GM20000 (cell line): ENCODE data around the gene KLHDC7B.

Source experiments
- DNase-seq: peaks from one replicate; pipeline ENCODE4 v3.0.0; 2012; ENCODE audit warnings: low spot score
- TF ChIP-seq, protein P1 (sequence below): IDR thresholded peaks from 2 replicates; pipeline ENCODE4 v1.5.1; 2012; ENCODE audit warnings: mild to moderate bottlenecking, control low read depth; ENCODE audit errors: extremely low read depth, missing control alignments

The KLHDC7B gene

DNA sequence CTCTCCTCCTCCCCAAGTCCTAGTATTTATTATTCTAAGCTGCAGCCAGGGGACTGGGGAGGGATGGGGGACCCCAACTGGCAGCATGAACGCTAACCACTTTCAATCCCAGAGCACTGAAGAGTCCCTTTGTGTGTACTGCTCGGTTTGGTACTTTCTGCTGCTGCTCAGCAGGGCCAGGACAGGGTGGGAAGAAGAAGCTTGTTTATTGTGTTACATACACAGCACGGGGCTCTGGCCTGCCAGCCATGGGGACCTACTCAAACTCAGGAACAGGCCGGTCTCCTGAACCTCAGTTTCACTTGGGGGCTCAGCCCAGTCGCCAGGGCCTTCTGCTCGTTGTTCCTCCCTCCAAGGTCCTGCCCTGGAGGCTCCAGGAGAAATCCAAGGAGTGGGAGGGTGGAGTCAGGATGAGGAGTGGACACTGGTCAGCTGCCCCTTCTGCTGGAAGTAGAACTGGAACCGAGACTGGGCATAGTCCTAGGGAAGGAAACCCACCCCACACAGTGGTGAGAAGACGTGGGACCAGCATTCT is 33.1 kb downstream of the KLHDC7B start:
- peak; percentile 21 for DNase-seq
- TF ChIP-seq, protein P1, sequence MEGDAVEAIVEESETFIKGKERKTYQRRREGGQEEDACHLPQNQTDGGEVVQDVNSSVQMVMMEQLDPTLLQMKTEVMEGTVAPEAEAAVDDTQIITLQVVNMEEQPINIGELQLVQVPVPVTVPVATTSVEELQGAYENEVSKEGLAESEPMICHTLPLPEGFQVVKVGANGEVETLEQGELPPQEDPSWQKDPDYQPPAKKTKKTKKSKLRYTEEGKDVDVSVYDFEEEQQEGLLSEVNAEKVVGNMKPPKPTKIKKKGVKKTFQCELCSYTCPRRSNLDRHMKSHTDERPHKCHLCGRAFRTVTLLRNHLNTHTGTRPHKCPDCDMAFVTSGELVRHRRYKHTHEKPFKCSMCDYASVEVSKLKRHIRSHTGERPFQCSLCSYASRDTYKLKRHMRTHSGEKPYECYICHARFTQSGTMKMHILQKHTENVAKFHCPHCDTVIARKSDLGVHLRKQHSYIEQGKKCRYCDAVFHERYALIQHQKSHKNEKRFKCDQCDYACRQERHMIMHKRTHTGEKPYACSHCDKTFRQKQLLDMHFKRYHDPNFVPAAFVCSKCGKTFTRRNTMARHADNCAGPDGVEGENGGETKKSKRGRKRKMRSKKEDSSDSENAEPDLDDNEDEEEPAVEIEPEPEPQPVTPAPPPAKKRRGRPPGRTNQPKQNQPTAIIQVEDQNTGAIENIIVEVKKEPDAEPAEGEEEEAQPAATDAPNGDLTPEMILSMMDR: no peak

DNA sequence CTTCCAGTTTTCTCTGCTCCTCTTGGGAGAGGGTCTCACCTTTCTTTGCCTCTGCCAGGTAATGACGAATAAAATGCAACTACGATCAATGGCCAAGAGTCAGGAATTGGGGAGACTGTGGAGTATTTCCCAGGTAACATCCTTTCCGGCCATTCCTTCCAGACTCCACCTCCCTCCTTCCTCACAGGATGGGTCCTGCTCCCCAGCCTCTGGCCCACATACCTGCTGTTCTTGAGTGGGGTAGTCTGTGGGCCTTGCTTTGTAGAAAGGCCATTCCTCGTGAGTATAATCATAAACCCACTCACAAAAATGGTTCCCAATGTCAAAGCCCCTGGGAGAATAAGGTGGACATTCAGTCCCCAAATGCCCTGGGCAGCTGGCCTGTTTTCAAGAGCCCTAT is 34.1 kb downstream of the KLHDC7B start:
- TF ChIP-seq, protein P1: no peak
- DNase-seq: no peak

DNA sequence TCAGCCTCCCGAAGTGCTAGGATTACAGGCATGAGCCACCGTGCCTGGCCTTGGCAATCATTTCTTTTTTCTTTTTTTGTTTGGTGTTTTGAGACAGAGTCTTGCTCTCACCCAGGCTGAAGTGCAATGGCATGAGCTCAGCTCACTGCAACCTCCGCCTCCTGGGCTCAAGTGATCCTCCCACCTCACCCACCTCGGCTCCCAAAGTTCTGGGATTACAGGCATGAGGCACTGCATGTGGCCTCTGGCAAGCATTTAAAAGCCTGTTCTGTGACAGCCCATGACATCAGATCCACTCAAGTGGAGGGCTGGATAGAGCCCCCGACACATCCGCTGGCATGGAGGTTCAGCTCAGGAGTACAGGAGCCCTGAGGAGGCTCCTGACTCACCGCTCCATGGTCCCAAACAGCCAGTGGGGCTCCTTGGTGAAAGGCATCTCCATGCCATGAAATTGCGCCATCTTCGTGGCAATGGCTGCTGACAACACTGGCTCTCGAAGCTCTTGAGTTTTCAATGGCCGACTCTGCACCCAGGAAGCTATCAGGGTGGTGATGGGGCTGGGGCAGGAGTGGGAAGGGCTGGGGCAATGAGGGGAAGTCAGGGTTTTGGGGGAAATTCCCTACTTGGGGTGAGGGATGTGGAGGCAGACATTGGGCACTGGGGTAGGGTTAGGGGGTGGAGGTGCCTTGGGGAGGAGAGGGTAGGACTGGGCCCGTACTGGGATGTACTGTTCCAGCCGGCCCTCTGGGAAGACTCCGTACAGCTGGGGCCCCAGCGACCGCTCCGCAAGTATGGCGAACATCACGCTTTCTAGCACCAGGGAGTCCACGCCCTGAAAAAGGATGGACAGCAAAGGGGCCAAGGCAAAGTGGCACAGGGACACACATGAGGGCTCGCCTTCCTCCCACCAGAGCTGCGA is 35.6 kb downstream of the KLHDC7B start:
- TF ChIP-seq, protein P1: no peak
- no peak for DNase-seq

DNA sequence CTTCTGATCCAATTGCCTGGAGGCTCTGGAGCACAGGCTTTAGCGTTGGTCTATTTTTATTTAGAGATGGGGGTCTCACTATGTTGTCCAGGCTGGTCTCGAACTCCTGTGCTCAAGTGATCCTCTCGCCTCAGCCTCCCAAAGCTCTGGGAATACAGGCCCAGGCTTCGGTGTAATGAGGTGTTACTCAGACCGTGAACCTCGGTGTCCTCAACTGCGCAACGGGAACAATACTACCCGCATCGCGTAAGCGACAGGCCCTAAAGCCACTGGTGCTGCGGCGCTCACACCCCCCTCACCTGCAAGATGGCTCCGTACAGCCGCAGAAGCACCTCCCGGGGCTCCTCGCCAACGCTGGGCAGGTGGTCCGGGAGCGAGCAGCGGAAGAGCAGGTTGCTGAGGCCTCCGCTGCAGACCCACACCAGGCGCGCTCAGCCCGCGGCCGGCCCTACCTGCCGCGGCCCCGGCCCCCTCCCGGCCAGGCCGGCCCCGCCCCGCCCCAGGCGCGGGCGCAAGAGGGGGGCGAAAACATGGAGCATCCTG is 36.3 kb downstream of the KLHDC7B start:
- no peak for DNase-seq
- TF ChIP-seq, protein P1: no peak

DNA sequence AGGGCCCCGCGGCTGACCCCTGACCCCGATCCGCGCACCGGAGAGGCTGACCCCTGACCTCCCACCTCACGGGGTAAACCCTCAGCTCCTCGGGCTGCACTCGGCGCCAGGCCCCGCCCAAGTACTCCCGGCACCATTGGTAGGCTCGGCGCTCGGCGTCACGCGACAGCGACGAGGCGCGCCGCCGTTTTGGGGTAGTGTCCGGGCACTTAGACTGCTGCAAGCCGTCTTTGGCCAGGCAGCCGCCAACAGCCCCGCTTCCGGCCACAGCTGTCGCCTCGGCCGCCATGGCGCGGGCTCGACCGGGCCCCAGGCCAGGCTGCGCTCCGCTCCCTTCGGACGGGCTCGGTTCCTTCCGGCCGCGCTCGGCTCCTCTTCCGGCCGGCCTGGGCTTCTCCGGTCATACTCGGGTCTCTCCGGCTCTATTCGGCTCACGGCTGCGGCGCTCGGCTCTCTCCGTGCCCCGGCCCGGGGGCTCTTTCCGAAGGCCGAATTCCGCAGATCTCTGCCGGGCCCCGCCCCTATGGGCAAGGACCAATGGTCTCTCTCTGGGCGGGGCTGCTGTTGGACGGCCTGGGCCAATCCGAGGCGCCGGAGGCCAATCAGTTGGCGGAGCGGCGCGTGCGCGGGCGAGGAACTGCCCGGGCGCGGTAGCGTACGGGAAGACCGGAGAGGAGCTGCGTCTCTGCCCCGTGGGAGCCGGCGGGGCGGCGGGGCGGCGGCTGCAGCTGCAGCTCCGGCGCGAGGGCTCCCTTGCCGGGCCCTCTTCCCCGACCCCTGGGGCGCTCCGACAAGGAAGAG is 37.0 kb downstream of the KLHDC7B start, which contains the start of gene CHKB:
Gene CHKB, minus strand, starts transcription at position 357 of the 801 bp plus-strand sequence. Its CDS starts 68 bp downstream, at position 289.
- TF ChIP-seq, protein P1: no peak
- DNase-seq: peak; percentile 100

DNA sequence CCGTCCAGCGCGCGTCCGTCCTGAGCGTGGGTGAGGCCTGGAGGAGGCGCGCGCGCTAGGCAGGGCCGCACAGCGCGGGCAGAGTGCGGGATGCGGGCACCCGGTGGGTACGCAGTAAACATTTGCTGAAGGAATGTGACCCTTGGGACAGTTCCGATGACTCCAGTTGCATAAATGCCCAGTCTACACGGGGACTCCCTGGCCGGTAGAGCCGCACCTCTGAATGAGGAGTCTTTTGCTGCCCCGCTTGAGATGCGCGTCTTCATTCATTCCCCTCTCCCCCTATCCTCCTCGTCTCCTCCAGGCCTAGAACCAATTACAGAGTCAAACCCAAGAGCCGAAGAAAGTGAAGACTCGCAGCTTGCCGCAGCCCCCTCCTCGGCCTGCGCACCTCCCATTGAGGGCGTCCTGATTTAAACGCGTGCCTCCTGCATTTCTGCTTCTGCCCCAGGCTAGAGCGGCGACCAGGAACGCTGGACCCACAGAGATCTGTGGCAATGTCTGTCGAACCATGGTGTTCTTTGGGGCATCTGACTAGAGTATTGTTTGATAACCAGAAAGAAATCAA is 37.7 kb downstream of the KLHDC7B start:
- TF ChIP-seq, protein P1: no peak
- DNase-seq: no peak
